HG03442 (cell line): ENCODE measurements around the gene CXorf49.
"Not testable (repeated sequence)": the region's sequence is repeated elsewhere in the genome, so short reads cannot be mapped to it uniquely, and the experiment has no call there.

Experiments used
- ATAC-seq: cut with Tn5 transposase; IDR thresholded peaks from one replicate; pipeline ENCODE4 v1.9.1; 2021; ENCODE audit warnings: mild to moderate bottlenecking, moderate library complexity; ENCODE audit not compliant: unreplicated experiment

CXorf49 gene

DNA sequence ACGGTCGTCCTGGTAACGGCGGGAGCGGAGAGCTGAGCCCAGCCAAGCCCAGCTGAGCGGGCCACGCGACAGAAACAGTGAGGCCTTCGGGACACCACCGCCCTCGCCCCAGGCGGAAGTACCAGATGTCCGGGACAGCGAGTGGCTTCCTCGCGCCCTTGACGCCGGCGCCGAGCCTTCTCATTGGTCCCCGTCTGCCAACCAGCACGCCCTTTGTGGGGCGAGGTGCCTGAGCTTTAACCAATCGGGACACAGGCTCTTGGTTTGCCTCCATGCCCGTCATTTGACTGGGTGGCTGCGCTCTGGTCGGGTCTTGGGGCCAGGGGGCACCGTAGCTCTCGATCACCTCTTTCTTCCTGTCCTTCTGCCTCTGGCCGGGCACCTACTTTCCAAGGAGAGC is at the start of gene CXorf49:
Gene CXorf49, minus strand, starts transcription at position 101 of the 400 bp plus-strand sequence. CDS start 134 bp downstream, outside the sequence.
- ATAC-seq: not testable (repeated sequence)

GRCh38 chrX:71767134-71767533 is 49.0 kb upstream of the CXorf49 start:
- ATAC-seq: not testable (repeated sequence)

- ATAC-seq: not testable (repeated sequence)
Observed at GRCh38 chrX:71765613-71766012, 47.5 kb upstream of the CXorf49 start.

DNA sequence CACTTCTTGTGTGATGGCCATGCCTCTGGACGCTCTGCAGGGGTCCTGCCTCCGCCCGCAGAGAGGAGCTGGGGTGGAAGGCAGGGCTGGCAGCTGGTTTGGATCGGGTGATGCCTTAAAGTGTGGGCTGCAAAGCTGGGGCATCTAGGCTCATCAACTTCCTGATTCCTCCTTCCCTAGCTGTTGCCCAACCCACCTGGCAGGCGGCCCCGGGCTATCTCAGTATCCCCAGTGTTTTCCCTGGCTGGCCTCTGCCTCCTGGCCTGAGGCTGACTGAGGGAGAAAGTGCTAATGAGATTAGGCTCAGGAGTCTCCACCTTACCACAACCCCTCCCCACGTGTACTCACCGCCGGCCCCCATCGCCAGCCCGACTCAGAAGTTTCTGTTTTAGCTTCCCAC is 46.7 kb upstream of the CXorf49 start:
- ATAC-seq: not testable (repeated sequence)

GRCh38 chrX:71763049-71763448 is 45.0 kb upstream of the CXorf49 start, which contains the start of gene CXorf49B:
Gene CXorf49B (plus strand): TSS chrX:71763349. CDS start chrX:71763424, 75 bp downstream.
- ATAC-seq: not testable (repeated sequence)

DNA sequence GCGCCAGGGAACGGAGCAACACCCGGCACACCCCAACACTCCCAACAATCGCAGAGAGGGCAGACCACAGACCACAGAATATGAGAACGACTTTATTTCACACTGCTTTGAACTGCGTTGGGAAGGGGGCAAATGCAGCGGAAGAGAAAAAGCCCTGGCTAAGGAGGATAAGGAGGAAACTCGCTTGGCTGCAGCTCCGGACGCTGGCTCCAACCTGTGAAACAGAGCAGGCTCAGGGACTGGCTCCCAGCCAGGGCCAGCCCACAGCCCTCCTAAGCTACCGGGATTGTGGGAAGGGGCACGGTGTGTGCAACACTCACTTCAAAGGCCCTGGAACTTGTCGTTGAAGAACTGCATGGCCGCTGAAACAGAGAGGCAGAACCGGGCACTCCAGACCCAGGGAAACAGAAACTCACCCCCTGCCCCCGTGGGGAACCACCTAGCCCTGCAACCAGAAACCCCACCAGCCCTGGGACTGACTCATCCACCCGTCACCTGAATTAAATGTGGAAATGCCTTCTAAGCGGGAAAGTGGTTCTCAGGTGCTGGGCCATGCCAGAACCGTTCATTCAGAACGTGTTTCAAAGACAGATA is 42.7 kb upstream of the CXorf49 start:
- ATAC-seq: not testable (repeated sequence)

DNA sequence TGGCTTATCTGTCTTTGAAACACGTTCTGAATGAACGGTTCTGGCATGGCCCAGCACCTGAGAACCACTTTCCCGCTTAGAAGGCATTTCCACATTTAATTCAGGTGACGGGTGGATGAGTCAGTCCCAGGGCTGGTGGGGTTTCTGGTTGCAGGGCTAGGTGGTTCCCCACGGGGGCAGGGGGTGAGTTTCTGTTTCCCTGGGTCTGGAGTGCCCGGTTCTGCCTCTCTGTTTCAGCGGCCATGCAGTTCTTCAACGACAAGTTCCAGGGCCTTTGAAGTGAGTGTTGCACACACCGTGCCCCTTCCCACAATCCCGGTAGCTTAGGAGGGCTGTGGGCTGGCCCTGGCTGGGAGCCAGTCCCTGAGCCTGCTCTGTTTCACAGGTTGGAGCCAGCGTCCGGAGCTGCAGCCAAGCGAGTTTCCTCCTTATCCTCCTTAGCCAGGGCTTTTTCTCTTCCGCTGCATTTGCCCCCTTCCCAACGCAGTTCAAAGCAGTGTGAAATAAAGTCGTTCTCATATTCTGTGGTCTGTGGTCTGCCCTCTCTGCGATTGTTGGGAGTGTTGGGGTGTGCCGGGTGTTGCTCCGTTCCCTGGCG is 2.3 kb upstream of the CXorf49 start:
- not testable (repeated sequence) for ATAC-seq

- ATAC-seq: not testable (repeated sequence)
Observed at GRCh38 chrX:71719195-71719594, 1.1 kb upstream of the CXorf49 start.

GRCh38 chrX:71716323-71716722 is 1.8 kb downstream of the CXorf49 start:
- ATAC-seq: not testable (repeated sequence)

DNA sequence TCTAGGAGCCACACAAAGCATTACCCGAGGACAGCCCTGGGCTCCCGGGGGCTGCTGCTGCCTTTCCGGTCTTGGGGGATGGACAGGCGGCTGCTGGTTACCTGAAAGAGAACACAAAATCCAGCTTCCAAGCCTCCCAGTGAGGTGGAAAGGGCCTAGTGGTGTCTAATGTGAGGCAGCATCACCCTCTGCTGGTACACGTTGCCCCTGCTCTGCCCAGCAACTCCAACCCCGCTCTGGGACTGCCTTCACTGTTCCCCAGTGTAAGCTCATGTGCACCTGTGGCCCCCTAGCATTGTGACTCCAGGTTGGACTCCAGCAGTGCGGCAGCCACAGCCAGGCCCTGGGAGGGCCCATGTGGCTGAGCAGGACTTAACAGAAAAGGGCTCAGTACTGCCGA is 2.5 kb downstream of the CXorf49 start:
- not testable (repeated sequence) for ATAC-seq

GRCh38 chrX:71714064-71714463 is 4.0 kb downstream of the CXorf49 start:
- not testable (repeated sequence) for ATAC-seq

- ATAC-seq: not testable (repeated sequence)
Observed at GRCh38 chrX:71702853-71703252, 15.2 kb downstream of the CXorf49 start.

DNA sequence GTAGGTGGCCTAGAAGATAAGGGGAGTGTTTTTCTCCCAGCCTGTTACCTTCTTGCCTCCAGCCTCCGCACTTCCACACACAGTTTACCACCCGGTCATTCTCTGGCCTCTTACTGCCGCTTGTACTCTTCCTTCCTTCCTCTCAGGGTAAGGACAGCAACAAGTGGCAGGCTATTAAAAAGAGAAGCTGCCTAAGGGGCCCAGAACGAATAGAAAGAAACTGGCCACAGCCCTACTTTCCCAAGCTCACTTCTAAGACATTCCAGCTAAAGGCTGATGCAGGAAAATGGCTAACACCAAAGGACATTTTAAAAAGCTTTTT is 19.1 kb downstream of the CXorf49 start:
- not testable (repeated sequence) for ATAC-seq

DNA sequence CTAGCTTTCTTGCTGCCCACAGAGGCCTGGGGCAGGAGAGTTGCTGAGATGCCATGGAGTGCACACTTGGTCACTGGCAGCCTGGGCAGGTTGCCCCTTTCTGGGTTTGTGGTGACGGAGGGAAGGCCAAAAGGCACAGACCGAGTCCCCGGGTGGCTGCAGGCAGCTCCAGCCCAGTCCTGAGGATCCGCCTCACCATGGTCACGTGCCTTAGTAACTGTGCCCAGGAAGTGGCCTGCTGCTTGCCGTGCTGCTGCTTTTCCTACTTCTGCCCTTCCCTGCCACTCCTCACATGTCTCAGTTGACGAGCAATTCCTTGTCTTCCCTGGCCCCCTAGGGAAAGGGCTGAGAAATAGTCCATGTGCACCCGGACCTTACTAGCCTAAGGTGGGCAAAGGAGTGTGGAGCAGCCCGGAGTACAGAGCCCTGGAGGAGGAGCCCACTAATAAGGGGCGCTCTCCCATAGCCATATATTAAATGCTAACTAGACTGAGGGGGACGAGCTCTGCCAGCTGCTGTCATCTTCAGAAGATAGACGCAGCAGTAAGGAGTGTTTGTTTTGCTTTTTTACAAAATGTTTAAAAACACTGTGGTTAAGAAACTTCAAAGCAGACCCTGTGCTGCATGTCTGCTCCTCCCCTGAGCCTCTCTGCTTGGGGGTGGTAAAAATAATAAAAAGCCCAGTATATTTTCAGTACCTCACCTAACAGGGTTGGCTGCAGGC is 19.6 kb downstream of the CXorf49 start:
- ATAC-seq: not testable (repeated sequence)

DNA sequence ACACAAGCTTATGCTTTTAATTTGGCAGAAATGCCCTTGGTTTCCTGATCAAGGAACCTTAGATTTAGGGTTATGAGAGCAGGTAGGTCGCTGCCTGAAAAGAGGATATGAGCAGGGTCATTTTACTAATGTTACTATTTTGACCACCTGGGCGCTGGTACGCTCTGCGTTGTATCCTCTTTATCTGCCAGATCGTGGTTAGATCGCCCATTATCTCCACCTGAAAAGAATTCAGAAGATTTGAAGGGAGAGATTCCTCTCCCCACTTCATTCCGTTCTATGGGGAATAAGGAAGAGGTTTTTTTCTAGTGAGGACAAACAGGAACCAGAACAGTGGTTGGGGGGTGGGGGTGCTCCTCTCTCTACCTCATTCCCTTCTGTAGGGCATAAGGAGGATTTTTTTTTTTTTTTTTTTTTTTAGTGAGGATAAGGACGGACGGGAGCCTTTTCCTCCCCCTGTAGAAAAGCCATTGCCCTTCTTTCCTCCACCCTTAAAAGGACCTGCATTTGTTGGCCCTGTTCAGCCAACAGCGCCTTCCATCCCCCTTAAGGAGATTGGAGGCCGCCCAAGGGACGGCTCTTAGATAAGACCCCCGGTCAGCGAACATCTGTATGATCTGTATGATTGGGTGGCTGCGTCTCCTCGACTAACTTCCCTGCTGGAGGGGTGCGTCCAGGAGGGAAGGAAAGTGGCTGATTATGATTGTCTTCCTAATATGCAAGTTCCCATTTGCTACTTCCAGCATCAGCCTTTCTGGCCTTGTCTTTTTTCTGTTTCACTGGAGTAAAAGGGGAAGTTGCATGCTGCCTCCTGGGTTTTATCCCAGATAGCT is 20.4 kb downstream of the CXorf49 start:
- ATAC-seq: peak; percentile 37

DNA sequence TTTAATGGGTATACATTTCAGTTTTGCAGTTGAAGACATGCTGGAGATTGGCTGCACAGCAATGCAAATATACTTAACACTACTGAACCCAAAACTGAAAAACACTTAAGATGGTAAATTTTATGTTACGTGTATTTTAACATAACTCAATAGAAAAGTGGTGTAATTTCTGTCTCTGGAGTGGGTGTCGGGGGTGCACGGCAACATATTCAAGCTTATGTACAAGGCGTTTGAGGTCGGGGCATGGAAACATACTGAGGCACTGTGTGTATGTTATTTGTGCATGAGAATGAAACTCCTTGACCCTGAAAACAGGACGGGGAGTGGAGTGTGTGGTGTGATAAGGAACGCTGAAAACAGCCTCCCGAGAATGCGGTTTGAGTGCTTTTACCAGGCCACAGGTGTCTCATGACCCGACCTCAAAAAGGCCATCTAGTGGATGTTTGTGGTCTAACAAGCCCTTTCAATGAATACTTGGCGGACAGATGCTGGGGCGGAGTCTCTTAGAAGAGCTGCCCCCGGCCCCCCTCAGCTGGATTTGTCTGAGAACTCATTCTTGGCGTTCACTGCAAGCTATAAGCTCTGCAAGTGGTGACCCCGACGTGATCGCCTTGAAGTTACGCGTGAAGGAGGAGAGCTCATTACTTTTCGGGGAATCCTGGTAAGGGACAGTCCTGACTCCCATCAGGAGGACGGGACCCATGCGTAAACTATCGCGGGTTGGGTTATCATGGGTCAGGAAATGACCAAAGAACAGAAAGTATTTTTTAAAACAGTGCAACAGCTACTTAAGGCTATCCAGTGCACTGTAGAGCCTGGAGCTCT is 21.2 kb downstream of the CXorf49 start:
- ATAC-seq: peak; percentile 57

DNA sequence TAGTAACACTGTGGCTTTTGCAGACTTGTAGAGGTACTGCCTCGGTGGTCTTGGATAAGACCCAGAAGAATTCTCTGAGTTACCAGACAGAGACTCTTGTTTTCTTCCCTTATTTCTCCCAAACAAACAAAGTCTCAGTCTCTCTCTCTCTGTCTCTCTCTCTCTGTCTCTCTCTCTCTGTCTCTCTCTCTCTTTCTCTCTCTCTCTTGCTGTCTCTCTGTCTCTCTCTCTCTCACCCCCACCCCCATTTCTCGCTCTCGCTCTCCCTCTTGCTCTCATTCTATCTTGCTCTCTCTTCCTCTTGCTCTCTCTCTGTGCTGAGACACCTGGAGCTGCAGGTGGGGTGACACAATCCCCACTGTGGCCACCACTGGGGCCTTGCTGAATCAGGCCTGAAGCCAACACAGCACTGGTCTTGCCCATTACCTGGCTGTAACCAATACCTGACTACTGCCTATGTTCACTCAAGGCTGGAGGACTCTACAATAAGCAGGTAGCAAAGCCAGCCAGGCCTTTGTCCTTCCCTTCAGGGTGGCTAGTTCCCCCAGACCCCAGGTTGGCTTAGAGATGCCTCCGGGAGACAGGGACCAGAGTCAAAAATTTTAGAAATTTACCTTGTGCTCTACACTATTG is 38.4 kb downstream of the CXorf49 start:
- ATAC-seq: no peak

DNA sequence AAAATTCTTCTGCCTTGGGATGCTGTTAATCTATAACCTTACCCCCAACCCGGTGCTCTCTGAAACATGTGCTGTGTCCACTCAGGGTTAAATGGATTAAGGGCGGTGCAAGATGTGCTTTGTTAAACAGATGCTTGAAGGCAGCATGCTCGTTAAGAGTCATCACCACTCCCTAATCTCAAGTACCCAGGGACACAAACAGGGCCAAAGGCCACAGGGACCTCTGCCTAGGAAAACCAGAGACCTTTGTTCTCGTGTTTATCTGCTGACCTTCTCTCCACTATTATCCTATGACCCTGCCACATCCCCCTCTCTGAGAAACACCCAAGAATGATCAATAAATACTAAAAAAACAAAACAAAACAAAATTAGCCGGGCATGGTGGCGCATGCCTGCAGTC is 40.9 kb downstream of the CXorf49 start:
- ATAC-seq: not testable (repeated sequence)

DNA sequence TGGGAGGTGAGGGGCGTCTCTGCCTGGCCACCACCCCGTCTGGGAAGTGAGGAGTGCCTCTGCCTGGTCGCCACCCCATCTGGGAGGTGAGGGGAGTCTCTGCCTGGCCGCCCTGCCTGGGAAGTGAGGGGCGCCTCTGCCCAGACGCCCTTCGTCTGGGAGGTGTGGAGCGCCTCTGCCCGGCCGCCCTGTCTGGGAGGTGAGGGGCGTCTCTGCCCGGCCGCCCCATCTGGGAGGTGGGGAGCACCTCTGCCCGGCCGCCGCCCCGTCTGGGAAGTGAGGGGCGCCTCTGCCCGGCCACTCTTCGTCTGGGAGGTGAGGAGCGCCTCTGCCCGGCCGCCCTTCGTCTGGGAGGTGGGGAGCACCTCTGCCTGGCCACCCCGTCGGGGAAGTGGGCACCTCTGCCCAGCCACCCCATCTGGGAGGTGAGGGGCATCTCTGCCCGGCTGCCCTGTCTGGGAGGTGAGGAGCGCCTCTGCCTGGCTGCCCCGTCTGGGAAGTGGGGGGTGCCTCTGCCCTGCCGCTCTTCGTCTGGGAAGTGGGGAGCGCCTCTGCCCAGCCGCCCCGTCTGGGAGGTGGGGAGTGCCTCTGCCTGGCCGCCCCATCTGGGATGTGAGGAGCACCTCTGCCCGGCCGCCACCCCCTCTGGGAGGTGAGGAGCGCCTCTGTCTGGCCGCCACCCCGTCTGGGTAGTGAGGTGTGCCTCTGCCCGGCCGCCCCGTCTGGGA is 41.9 kb downstream of the CXorf49 start:
- ATAC-seq: not testable (repeated sequence)
